Osteoblast (primary cell): ENCODE data around the gene SYTL5. TPM values are rescaled to one million over a fixed set of nuclear protein-coding genes. Genes with fewer than 3 reads are reported as not detected.

ENCODE experiments used
- DNase-seq: peaks from one replicate; pipeline ENCODE4 v3.0.0; 2011; ENCODE audit warnings: low spot score, mixed read lengths; ENCODE audit not compliant: insufficient read length; ENCODE audit errors: missing footprints
- H2AFZ ChIP-seq: 2 replicates; pipeline ENCODE4 v1.6.0; 2011; ENCODE audit warnings: mild to moderate bottlenecking, low read length
- H3K27ac ChIP-seq: 2 replicates; pipeline ENCODE4 v1.5.1; 2011; ENCODE audit warnings: mild to moderate bottlenecking, low read depth, low read length, moderate library complexity
- H3K27me3 ChIP-seq: 2 replicates; pipeline ENCODE4 v1.6.0; 2012; ENCODE audit warnings: mild to moderate bottlenecking, control low read depth, inconsistent platforms, low read length, moderate library complexity; ENCODE audit not compliant: insufficient read depth
- H3K36me3 ChIP-seq: 2 replicates; pipeline ENCODE4 v1.5.1; 2011; ENCODE audit warnings: mild to moderate bottlenecking, low read length, control low read depth, moderate library complexity; ENCODE audit not compliant: insufficient read depth
- H3K4me1 ChIP-seq: 2 replicates; pipeline ENCODE4 v1.5.1; 2011; ENCODE audit warnings: mild to moderate bottlenecking, low read length, control low read depth, moderate library complexity; ENCODE audit not compliant: insufficient read depth
- H3K4me2 ChIP-seq: 2 replicates; pipeline ENCODE4 v1.6.0; 2011; ENCODE audit warnings: mild to moderate bottlenecking, low read length; ENCODE audit not compliant: insufficient read depth
- H3K4me3 ChIP-seq: fragments of 200-600 bp; sonication (generic); 3 replicates; pipeline ENCODE4 v1.5.1; 2012; ENCODE audit warnings: mild to moderate bottlenecking, low read length, inconsistent platforms; ENCODE audit not compliant: insufficient read depth
- H3K79me2 ChIP-seq: 2 replicates; pipeline ENCODE4 v1.6.0; 2012; ENCODE audit warnings: mild to moderate bottlenecking, low read length, control low read depth, inconsistent platforms; ENCODE audit not compliant: insufficient read depth
- H3K9me3 ChIP-seq: 2 replicates; pipeline ENCODE4 v1.5.1; 2011; ENCODE audit warnings: low read depth, low read length, control low read depth
- H4K20me1 ChIP-seq: 2 replicates; pipeline ENCODE4 v1.6.0; 2012; ENCODE audit warnings: mild to moderate bottlenecking, low read length, control low read depth; ENCODE audit not compliant: insufficient read depth
- CTCF ChIP-seq: IDR thresholded peaks from 2 replicates; pipeline ENCODE4 v1.5.1; 2011; ENCODE audit warnings: mild to moderate bottlenecking, low read depth, low read length, moderate library complexity; ENCODE audit errors: extremely low read depth
- total RNA-seq: library from RNA; depleted of rRNA; stranded (reverse); fragments of >200 nt; gene quantifications from 2 replicates; pipeline ENCODE4 v1.2.3, GENCODE V29; 2012

The SYTL5 gene
- total RNA-seq, 1 donor: under 0.01 TPM

- H3K36me3 ChIP-seq: no peaks in the 10 kb centered on the region
- no peaks in the 10 kb centered on the region for H4K20me1 ChIP-seq
- H3K27me3 ChIP-seq: no peaks in the 10 kb centered on the region
- no peak overlapping the region for H3K4me3 ChIP-seq
- H3K9me3 ChIP-seq: no peaks in the 10 kb centered on the region
- DNase-seq: no peak
- no peaks in the 10 kb centered on the region for H3K79me2 ChIP-seq
- no peak overlapping the region for H3K27ac ChIP-seq
- no peaks in the 10 kb centered on the region for H3K4me1 ChIP-seq
- no peak overlapping the region for H3K4me2 ChIP-seq
- H2AFZ ChIP-seq: no peak overlapping the region
- no peak for TF ChIP-seq CTCF
These were observed 156.8 kb downstream of the SYTL5 start for GRCh38 chrX:38163193-38163592.

- no peak for DNase-seq
- TF ChIP-seq CTCF: no peak
- Histone ChIP-seq H3K27ac (no peak overlapping the region), H4K20me1 (no peaks in the 10 kb centered on the region), H3K4me3 (no peak overlapping the region), H2AFZ (no peak overlapping the region), H3K79me2 (no peaks in the 10 kb centered on the region), H3K36me3 (no peaks in the 10 kb centered on the region), H3K4me2 (no peak overlapping the region), H3K9me3 (no peaks in the 10 kb centered on the region), H3K4me1 (no peaks in the 10 kb centered on the region), H3K27me3 (no peaks in the 10 kb centered on the region)
These were observed 158.7 kb downstream of the SYTL5 start for GRCh38 chrX:38165023-38165422.

GRCh38 chrX:38166478-38167083 is 160.2 kb downstream of the SYTL5 start:
- DNase-seq: no peak
- Histone ChIP-seq H3K4me3 (no peak overlapping the region), H3K4me1 (no peaks in the 10 kb centered on the region), H3K9me3 (no peaks in the 10 kb centered on the region), H2AFZ (no peak overlapping the region), H3K27ac (no peak overlapping the region), H3K27me3 (no peaks in the 10 kb centered on the region), H3K4me2 (no peak overlapping the region), H3K79me2 (no peaks in the 10 kb centered on the region), H3K36me3 (no peaks in the 10 kb centered on the region), H4K20me1 (no peaks in the 10 kb centered on the region)
- peak; percentile 66 for TF ChIP-seq CTCF

GRCh38 chrX:38170556-38170955 is 164.2 kb downstream of the SYTL5 start:
- Histone ChIP-seq H3K9me3 (no peaks in the 10 kb centered on the region), H2AFZ (no peak overlapping the region), H3K4me3 (no peak overlapping the region), H3K36me3 (no peaks in the 10 kb centered on the region), H3K4me2 (no peak overlapping the region), H3K27ac (no peak overlapping the region), H3K27me3 (no peaks in the 10 kb centered on the region), H3K4me1 (no peaks in the 10 kb centered on the region), H3K79me2 (no peaks in the 10 kb centered on the region), H4K20me1 (no peaks in the 10 kb centered on the region)
- no peak for DNase-seq
- TF ChIP-seq CTCF: no peak
